ENCODE results near the gene EIPR1.

GRCh38 chr2:3246928-3247714 lies 130.5 kb downstream of the EIPR1 start:
- TF ChIP-seq POLR2A (IDR thresholded peaks at IDR 0.05) (no peak), CTCF (IDR thresholded peaks at IDR 0.05) (no peak)
